HFFc6 (cell line): Measurements from ENCODE around the gene ART5. TPM values are rescaled to one million over a fixed set of nuclear protein-coding genes. Genes with fewer than 3 reads are reported as not detected.
A peak's percentile ranks its signal among the peaks of the same experiment; 100 is the strongest.

Experiments
- DNase-seq: peaks from one replicate; pipeline ENCODE4 v3.0.0-alpha.2; 2018
- H3K27ac Mint-ChIP-seq: 2 replicates; pipeline ENCODE4 v1.8.0; 2020; ENCODE audit warnings: mild to moderate bottlenecking, mixed read lengths
- H3K27me3 Mint-ChIP-seq: 2 replicates; pipeline ENCODE4 v1.8.0; 2021; ENCODE audit warnings: mild to moderate bottlenecking, moderate library complexity, mixed read lengths; ENCODE audit not compliant: insufficient read depth
- H3K36me3 Mint-ChIP-seq: 2 replicates; pipeline ENCODE4 v1.8.0; 2021; ENCODE audit warnings: low read depth, mixed read lengths
- H3K4me1 Mint-ChIP-seq: 2 replicates; pipeline ENCODE4 v1.8.0; 2020; ENCODE audit warnings: low read depth, mixed read lengths
- H3K4me3 Mint-ChIP-seq: 2 replicates; pipeline ENCODE4 v1.8.0; 2020; ENCODE audit warnings: mild to moderate bottlenecking, moderate library complexity, mixed read lengths
- H3K9me3 Mint-ChIP-seq: 2 replicates; pipeline ENCODE4 v1.8.0; 2020; ENCODE audit warnings: mild to moderate bottlenecking, mixed read lengths
- CTCF ChIP-seq: fragments of 200-600 bp; sonication (generic); IDR thresholded peaks from 2 replicates; pipeline ENCODE4 v1.5.0; 2021; ENCODE audit warnings: antibody characterized with exemption, mild to moderate bottlenecking
- total RNA-seq, 6 experiments: library from RNA; stranded (reverse); fragmentation: NEBNext Ultra II Directional; extraction: Animal tissue kit (Norgen Biotek cat#: 25700); gene quantifications; 2 replicates in 1 of 6; 3 replicates in 5 of 6; pipeline ENCODE4 v1.2.3, GENCODE V29; 2021

ART5 gene
- total RNA-seq, 6 experiments from 2014 or later = not detected

- Mint-ChIP-seq H3K27ac (peak overlapping the region; percentile 60), H3K9me3 (no peaks in the 10 kb centered on the region), H3K4me3 (no peak overlapping the region), H3K27me3 (peaks cover 9% of the 10 kb centered on the region), H3K36me3 (no peaks in the 10 kb centered on the region), H3K4me1 (peaks cover 24% of the 10 kb centered on the region)
- no peak for TF ChIP-seq CTCF
- DNase-seq = no peak
Measured at GRCh38 chr11:3615998-3616397, 25.8 kb downstream of the ART5 start.

GRCh38 chr11:3614742-3615171 is 27.0 kb downstream of the ART5 start:
- TF ChIP-seq CTCF = no peak
- no peaks in the 10 kb centered on the region for H3K9me3 Mint-ChIP-seq
- peaks cover 5% of the 10 kb centered on the region for H3K27me3 Mint-ChIP-seq
- H3K4me1 Mint-ChIP-seq = peaks cover 24% of the 10 kb centered on the region
- H3K4me3 Mint-ChIP-seq = no peak overlapping the region; the same call in 1 of the 2 replicates
- no peak for DNase-seq
- no peaks in the 10 kb centered on the region for H3K36me3 Mint-ChIP-seq
- H3K27ac Mint-ChIP-seq = no peak overlapping the region

- no peak for TF ChIP-seq CTCF
- Mint-ChIP-seq H3K27me3 (peaks cover 4% of the 10 kb centered on the region), H3K27ac (no peak overlapping the region), H3K9me3 (no peaks in the 10 kb centered on the region), H3K4me1 (peaks cover 24% of the 10 kb centered on the region), H3K4me3 (no peak overlapping the region), H3K36me3 (no peaks in the 10 kb centered on the region)
- no peak for DNase-seq
Measured at GRCh38 chr11:3613998-3614741, 27.6 kb downstream of the ART5 start.

- no peak overlapping the region for H3K4me3 Mint-ChIP-seq
- H3K4me1 Mint-ChIP-seq = peaks cover 30% of the 10 kb centered on the region
- no peaks in the 10 kb centered on the region for H3K9me3 Mint-ChIP-seq
- no peak for TF ChIP-seq CTCF
- no peak overlapping the region for H3K27ac Mint-ChIP-seq
- H3K36me3 Mint-ChIP-seq = no peaks in the 10 kb centered on the region
- no peak for DNase-seq
- H3K27me3 Mint-ChIP-seq = peaks cover 3% of the 10 kb centered on the region
Measured at GRCh38 chr11:3611976-3612678, 29.7 kb downstream of the ART5 start.

GRCh38 chr11:3610846-3611245 is 30.9 kb downstream of the ART5 start:
- Mint-ChIP-seq H3K36me3 (no peaks in the 10 kb centered on the region), H3K9me3 (no peaks in the 10 kb centered on the region), H3K4me1 (peaks cover 23% of the 10 kb centered on the region), H3K27ac (no peak overlapping the region), H3K27me3 (peaks cover 5% of the 10 kb centered on the region), H3K4me3 (no peak overlapping the region)
- no peak for TF ChIP-seq CTCF
- no peak for DNase-seq
